ENCODE measurements around the gene RHBG. TPM values are rescaled to one million over a fixed set of nuclear protein-coding genes. Genes with fewer than 3 reads are reported as not detected.
"Not testable (repeated sequence)": the region's sequence is repeated elsewhere in the genome, so short reads cannot be mapped to it uniquely, and the experiment has no call there.

RHBG gene, protein sequence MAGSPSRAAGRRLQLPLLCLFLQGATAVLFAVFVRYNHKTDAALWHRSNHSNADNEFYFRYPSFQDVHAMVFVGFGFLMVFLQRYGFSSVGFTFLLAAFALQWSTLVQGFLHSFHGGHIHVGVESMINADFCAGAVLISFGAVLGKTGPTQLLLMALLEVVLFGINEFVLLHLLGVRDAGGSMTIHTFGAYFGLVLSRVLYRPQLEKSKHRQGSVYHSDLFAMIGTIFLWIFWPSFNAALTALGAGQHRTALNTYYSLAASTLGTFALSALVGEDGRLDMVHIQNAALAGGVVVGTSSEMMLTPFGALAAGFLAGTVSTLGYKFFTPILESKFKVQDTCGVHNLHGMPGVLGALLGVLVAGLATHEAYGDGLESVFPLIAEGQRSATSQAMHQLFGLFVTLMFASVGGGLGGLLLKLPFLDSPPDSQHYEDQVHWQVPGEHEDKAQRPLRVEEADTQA
- not detected for total RNA-seq
- not detected for polyA plus RNA-seq
- long read RNA-seq, donor 1: 0 reads
- long read RNA-seq, donor 2: 0 reads

GRCh38 chr1:156368889-156369684 is at the start of gene RHBG:
Gene RHBG, plus strand, starts transcription at chr1:156369211. Its CDS starts 39 bp downstream, at chr1:156369250.
- TF ChIP-seq, protein P1, sequence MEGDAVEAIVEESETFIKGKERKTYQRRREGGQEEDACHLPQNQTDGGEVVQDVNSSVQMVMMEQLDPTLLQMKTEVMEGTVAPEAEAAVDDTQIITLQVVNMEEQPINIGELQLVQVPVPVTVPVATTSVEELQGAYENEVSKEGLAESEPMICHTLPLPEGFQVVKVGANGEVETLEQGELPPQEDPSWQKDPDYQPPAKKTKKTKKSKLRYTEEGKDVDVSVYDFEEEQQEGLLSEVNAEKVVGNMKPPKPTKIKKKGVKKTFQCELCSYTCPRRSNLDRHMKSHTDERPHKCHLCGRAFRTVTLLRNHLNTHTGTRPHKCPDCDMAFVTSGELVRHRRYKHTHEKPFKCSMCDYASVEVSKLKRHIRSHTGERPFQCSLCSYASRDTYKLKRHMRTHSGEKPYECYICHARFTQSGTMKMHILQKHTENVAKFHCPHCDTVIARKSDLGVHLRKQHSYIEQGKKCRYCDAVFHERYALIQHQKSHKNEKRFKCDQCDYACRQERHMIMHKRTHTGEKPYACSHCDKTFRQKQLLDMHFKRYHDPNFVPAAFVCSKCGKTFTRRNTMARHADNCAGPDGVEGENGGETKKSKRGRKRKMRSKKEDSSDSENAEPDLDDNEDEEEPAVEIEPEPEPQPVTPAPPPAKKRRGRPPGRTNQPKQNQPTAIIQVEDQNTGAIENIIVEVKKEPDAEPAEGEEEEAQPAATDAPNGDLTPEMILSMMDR (IDR thresholded peaks at IDR 0.05): no peak
- ATAC-seq: peak in 3 of 4 donors; percentile 16 to 37 (median 35)
- intact Hi-C loops (cut with DNase I): loop anchor here in 1 of 2 donors (10.0 kb wide), 1 partner anchor 176 kb away; no protein-coding TSS in a partner anchor
- H3K27ac ChIP-seq: no peak within 1 kb of the TSS
- no peaks in the 10 kb centered on the region for H3K36me3 ChIP-seq (ENCODE audit: insufficient read depth in 1 of 2, low read depth in 1 of 2)
- no peaks in the 10 kb centered on the region for H3K4me1 ChIP-seq
- peak in 1 of 2 donors; percentile 27 for DNase-seq
- WGBS, 3 donors: 9 to 11% (median 10%) methylated on average over 48 of the region's 48 CpGs
- peak within 1 kb of the TSS; percentile 62 for H3K4me3 ChIP-seq
- peaks cover 0 to 46% (median 3%) of the 10 kb centered on the region in 3 donors for H3K27me3 ChIP-seq (ENCODE audit: insufficient read depth in 3 of 3, low read length in 2 of 3)
- H3K9me3 ChIP-seq: no peaks in the 10 kb centered on the region

GRCh38 chr1:156319664-156320063 is 49.3 kb upstream of the RHBG start:
- intact Hi-C loops (cut with DNase I): loop anchor here in 1 of 2 donors (5.0 to 10.0 kb wide), 2 partner anchors 52 to 655 kb away; no protein-coding TSS in a partner anchor
- ATAC-seq (peak in 1 of 4 donors; percentile 46), DNase-seq (no peak)
- Histone ChIP-seq H3K4me1 (no peaks in the 10 kb centered on the region), H3K9me3 (no peaks in the 10 kb centered on the region), H3K4me3 (no peak overlapping the region), H3K27ac (no peak overlapping the region), H3K36me3 (ENCODE audit: insufficient read depth in 1 of 2, low read depth in 1 of 2) (peaks cover 43 to 100% of the 10 kb centered on the region in 2 donors), H3K27me3 (ENCODE audit: insufficient read depth in 3 of 3, low read length in 2 of 3) (no peaks in the 10 kb centered on the region)
- WGBS, 3 donors: 85 to 88% (median 87%) methylated on average over 1 of the region's 1 CpG
- TF ChIP-seq, protein P1 (IDR thresholded peaks at IDR 0.05): peak; percentile 47

- no peaks in the 10 kb centered on the region for H3K9me3 ChIP-seq
- 83 to 91% (median 87%) methylated on average over 3 of the region's 3 CpGs for WGBS, 3 donors
- no peaks in the 10 kb centered on the region for H3K27me3 ChIP-seq (ENCODE audit: insufficient read depth in 3 of 3, low read length in 2 of 3)
- H3K27ac ChIP-seq: no peak overlapping the region
- ATAC-seq: no peak
- H3K4me1 ChIP-seq: no peaks in the 10 kb centered on the region
- intact Hi-C loops (cut with DNase I): no loop called here
- no peak overlapping the region for H3K4me3 ChIP-seq
- TF ChIP-seq, protein P1 (IDR thresholded peaks at IDR 0.05): no peak
- DNase-seq: no peak
- H3K36me3 ChIP-seq (ENCODE audit: insufficient read depth in 1 of 2, low read depth in 1 of 2): peaks cover 46 to 100% of the 10 kb centered on the region in 2 donors
Observed at GRCh38 chr1:156320560-156320959, 48.5 kb upstream of the RHBG start.

DNA sequence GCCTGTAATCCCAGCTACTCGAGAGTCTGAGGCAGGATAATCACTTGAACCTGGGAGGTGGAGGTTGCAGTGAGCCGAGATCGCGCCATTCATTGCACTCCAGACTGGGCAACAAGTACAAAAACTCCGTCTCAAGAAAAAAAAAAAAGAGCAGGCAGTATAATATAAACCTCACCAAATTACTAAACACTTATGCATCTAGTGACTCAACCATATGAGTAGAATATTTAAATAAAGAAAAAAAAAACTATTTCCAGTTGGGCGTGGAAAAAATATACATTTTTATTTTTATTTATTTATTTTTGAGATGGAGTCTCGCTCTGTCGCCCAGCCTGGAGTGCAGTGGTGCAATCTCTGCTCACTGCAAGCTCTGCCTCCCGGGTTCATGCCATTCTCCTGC is 45.8 kb upstream of the RHBG start:
- H3K27me3 ChIP-seq (ENCODE audit: insufficient read depth in 3 of 3, low read length in 2 of 3); intact Hi-C loops (cut with DNase I); H3K27ac ChIP-seq; H3K4me1 ChIP-seq; ATAC-seq; H3K4me3 ChIP-seq; H3K9me3 ChIP-seq; DNase-seq: not testable (repeated sequence)
- WGBS, 3 donors: 95 to 96% (median 95%) methylated on average over 9 of the region's 9 CpGs
- peaks cover 30 to 88% of the 10 kb centered on the region in 2 donors for H3K36me3 ChIP-seq (ENCODE audit: insufficient read depth in 1 of 2, low read depth in 1 of 2)

Data from psoas muscle (tissue), 8 donors.